ENCODE data around the gene MINK1.

GRCh38 chr17:4810696-4811290, 22.3 kb upstream of the MINK1 start:
- TF ChIP-seq DBP (CRISPR knock-in tag; IDR thresholded peaks at IDR 0.05; ENCODE audit: not compliant biosample characterization) (no peak), CEBPB (IDR thresholded peaks at IDR 0.05; ENCODE audit: borderline replicate concordance, low read depth, low read length) (no peak), CTCF (CRISPR knock-in tag; IDR thresholded peaks at IDR 0.05) (no peak), KLF6 (CRISPR knock-in tag; IDR thresholded peaks at IDR 0.05) (no peak), JUN (CRISPR knock-in tag; IDR thresholded peaks at IDR 0.05) (no peak), MYC (CRISPR knock-in tag; IDR thresholded peaks at IDR 0.05; ENCODE audit: borderline replicate concordance) (no peak), ZNF296 (CRISPR knock-in tag; conservative IDR thresholded peaks at IDR 0.05) (no peak), FOXP1 (IDR thresholded peaks at IDR 0.05) (no peak), FOXP1 (CRISPR knock-in tag; IDR thresholded peaks at IDR 0.05) (no peak), POLR2AphosphoS5 (IDR thresholded peaks at IDR 0.05; ENCODE audit: low read depth, low read length) (no peak), TCF7L2 (IDR thresholded peaks at IDR 0.05; ENCODE audit: low read depth, low read length) (no peak)
